ENCODE data around the gene MMP24OS.
A peak's percentile ranks its signal among the peaks of the same experiment; 100 is the strongest.

The MMP24OS gene

GRCh38 chr20:35291654-35292503 lies 14.0 kb upstream of the MMP24OS start, which contains the start of gene FAM83C:
TSS of gene FAM83C (minus strand) at chr20:35292425. CDS start at chr20:35292304, 121 bp downstream.
- DNase-seq (ENCODE audit: low spot score): no peak

- no peak for DNase-seq (ENCODE audit: low spot score)
Measured at GRCh38 chr20:35290887-35291417, 13.0 kb upstream of the MMP24OS start.

- DNase-seq (ENCODE audit: low spot score): no peak
Measured at GRCh38 chr20:35290186-35290886, 12.4 kb upstream of the MMP24OS start.

GRCh38 chr20:35288325-35289060 lies 10.6 kb upstream of the MMP24OS start:
- no peak for DNase-seq (ENCODE audit: low spot score)

- no peak for DNase-seq (ENCODE audit: low spot score)
Measured at GRCh38 chr20:35287509-35288324, 9.8 kb upstream of the MMP24OS start.

GRCh38 chr20:35286899-35287508 lies 9.1 kb upstream of the MMP24OS start:
- DNase-seq (ENCODE audit: low spot score): no peak

GRCh38 chr20:35286077-35286898 lies 8.4 kb upstream of the MMP24OS start:
- no peak for DNase-seq (ENCODE audit: low spot score)

- DNase-seq (ENCODE audit: low spot score): no peak
Measured at GRCh38 chr20:35285806-35286076, 7.8 kb upstream of the MMP24OS start.

- DNase-seq (ENCODE audit: low spot score): no peak
Measured at GRCh38 chr20:35284992-35285805, 7.3 kb upstream of the MMP24OS start.

- DNase-seq (ENCODE audit: low spot score): peak; percentile 66
Measured at GRCh38 chr20:35284267-35284991, 6.5 kb upstream of the MMP24OS start, which contains the start of gene EIF6. TSS of gene EIF6 (minus strand) at chr20:35284772. CDS start at chr20:35284487, 285 bp downstream.

GRCh38 chr20:35283441-35284266 lies 5.7 kb upstream of the MMP24OS start:
- DNase-seq (ENCODE audit: low spot score): no peak

GRCh38 chr20:35281506-35282101 lies 3.7 kb upstream of the MMP24OS start:
- no peak for DNase-seq (ENCODE audit: low spot score)

- DNase-seq (ENCODE audit: low spot score): no peak
Measured at GRCh38 chr20:35280523-35280922, 2.6 kb upstream of the MMP24OS start.

- DNase-seq (ENCODE audit: low spot score): no peak
Measured at GRCh38 chr20:35279533-35280174, 1.7 kb upstream of the MMP24OS start.

GRCh38 chr20:35279040-35279439 lies 1.1 kb upstream of the MMP24OS start:
- DNase-seq (ENCODE audit: low spot score): no peak

- DNase-seq (ENCODE audit: low spot score): no peak
Measured at GRCh38 chr20:35277127-35277526, 795 bp downstream of the MMP24OS start.

GRCh38 chr20:35276408-35276807 lies 1.5 kb downstream of the MMP24OS start:
- no peak for DNase-seq (ENCODE audit: low spot score)

Data from pons (tissue), 1 donor.